HL-60 (cell line): Measurements from ENCODE around the gene UTF1.

Experiments used
- DNase-seq, 2 experiments: peaks; one replicate each; pipeline ENCODE4 v3.0.0-alpha.2; 2010 to 2020; ENCODE audit warnings: low read depth in 1 of 2, low spot score in 1 of 2
- H3K27ac ChIP-seq: fragments of 250-450 bp; sonication (Bioruptor Pico); replicated peaks from 2 replicates; pipeline ENCODE4 v1.5.1; 2020; ENCODE audit warnings: mild to moderate bottlenecking, moderate library complexity
- H3K27me3 ChIP-seq: fragments of 250-450 bp; sonication (Bioruptor Pico); 2 replicates; pipeline ENCODE4 v1.5.1; 2021; ENCODE audit warnings: mild to moderate bottlenecking, moderate library complexity; ENCODE audit not compliant: insufficient read depth, poor library complexity, severe bottlenecking
- H3K4me3 ChIP-seq: replicated peaks from 2 replicates; pipeline ENCODE4 v1.5.1; 2011; ENCODE audit warnings: mild to moderate bottlenecking, control low read depth, low read length; ENCODE audit not compliant: insufficient read depth
- GABPA ChIP-seq: IDR thresholded peaks from 2 replicates; pipeline ENCODE4 v1.6.1; 2012; ENCODE audit warnings: low read depth
- POLR2AphosphoS5 ChIP-seq: IDR thresholded peaks from 2 replicates; pipeline ENCODE4 v1.6.1; 2012; ENCODE audit warnings: low read depth
- SPI1 ChIP-seq: IDR thresholded peaks from 2 replicates; pipeline ENCODE4 v1.6.1; 2012; ENCODE audit warnings: low read depth, mild to moderate bottlenecking, borderline replicate concordance
- TF ChIP-seq, protein P1 (sequence below): IDR thresholded peaks from one replicate; pipeline ENCODE4 v1.5.1; 2011; ENCODE audit warnings: low read length, control low read depth, inconsistent platforms; ENCODE audit not compliant: insufficient read depth
- TF ChIP-seq, protein P2 (sequence below): IDR thresholded peaks from 2 replicates; pipeline ENCODE4 v1.6.1; 2012; ENCODE audit warnings: low read depth; ENCODE audit not compliant: insufficient replicate concordance

The UTF1 gene

DNA sequence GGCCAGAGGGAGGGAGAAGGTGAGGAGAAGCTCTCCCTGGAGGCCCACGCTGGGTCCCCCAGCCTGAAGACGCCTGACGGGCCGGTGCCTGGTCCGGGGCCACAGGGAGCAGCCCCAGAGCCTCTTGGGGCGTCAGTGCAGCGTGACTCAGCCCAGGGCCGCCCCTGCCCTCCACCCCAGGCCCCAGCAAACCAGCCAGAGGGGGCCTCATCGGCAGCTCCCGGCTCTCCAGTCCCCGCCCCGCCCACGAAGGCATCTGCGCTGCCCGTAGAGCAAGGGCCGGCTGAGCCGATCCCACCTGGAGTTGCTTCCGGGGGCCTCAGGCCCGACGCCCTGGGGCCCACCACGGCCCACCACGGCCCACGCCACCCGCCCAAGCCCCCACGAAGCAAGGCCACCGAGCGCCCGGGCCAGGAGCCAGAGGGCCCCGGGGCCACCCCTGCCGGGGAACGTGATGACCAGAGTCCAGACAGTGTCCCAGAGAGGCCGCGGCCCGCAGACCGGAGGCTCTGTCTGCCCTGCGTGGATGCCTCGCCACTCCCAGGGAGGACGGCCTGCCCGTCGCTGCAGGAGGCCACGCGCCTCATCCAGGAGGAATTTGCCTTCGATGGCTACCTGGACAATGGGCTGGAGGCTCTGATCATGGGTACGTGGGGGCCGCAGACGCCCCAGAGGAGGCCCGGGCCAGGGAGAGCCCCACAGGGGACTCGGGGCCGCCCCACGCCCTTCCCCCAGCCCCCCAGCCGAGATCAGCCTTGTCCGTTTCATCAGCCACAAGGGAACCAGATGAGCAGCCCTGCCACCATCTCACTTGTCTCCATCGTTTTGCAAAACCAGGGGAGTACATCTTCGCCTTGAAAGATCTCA lies 31.2 kb upstream of the UTF1 start:
- Histone ChIP-seq H3K27me3 (peaks cover 3% of the 10 kb centered on the region), H3K27ac (no peak overlapping the region), H3K4me3 (no peak overlapping the region)
- no peak for DNase-seq
- TF ChIP-seq, protein P1, sequence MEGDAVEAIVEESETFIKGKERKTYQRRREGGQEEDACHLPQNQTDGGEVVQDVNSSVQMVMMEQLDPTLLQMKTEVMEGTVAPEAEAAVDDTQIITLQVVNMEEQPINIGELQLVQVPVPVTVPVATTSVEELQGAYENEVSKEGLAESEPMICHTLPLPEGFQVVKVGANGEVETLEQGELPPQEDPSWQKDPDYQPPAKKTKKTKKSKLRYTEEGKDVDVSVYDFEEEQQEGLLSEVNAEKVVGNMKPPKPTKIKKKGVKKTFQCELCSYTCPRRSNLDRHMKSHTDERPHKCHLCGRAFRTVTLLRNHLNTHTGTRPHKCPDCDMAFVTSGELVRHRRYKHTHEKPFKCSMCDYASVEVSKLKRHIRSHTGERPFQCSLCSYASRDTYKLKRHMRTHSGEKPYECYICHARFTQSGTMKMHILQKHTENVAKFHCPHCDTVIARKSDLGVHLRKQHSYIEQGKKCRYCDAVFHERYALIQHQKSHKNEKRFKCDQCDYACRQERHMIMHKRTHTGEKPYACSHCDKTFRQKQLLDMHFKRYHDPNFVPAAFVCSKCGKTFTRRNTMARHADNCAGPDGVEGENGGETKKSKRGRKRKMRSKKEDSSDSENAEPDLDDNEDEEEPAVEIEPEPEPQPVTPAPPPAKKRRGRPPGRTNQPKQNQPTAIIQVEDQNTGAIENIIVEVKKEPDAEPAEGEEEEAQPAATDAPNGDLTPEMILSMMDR: no peak
- TF ChIP-seq, protein P2, sequence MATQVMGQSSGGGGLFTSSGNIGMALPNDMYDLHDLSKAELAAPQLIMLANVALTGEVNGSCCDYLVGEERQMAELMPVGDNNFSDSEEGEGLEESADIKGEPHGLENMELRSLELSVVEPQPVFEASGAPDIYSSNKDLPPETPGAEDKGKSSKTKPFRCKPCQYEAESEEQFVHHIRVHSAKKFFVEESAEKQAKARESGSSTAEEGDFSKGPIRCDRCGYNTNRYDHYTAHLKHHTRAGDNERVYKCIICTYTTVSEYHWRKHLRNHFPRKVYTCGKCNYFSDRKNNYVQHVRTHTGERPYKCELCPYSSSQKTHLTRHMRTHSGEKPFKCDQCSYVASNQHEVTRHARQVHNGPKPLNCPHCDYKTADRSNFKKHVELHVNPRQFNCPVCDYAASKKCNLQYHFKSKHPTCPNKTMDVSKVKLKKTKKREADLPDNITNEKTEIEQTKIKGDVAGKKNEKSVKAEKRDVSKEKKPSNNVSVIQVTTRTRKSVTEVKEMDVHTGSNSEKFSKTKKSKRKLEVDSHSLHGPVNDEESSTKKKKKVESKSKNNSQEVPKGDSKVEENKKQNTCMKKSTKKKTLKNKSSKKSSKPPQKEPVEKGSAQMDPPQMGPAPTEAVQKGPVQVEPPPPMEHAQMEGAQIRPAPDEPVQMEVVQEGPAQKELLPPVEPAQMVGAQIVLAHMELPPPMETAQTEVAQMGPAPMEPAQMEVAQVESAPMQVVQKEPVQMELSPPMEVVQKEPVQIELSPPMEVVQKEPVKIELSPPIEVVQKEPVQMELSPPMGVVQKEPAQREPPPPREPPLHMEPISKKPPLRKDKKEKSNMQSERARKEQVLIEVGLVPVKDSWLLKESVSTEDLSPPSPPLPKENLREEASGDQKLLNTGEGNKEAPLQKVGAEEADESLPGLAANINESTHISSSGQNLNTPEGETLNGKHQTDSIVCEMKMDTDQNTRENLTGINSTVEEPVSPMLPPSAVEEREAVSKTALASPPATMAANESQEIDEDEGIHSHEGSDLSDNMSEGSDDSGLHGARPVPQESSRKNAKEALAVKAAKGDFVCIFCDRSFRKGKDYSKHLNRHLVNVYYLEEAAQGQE: no peak
- no peak for TF ChIP-seq POLR2AphosphoS5
- no peak for TF ChIP-seq SPI1
- TF ChIP-seq GABPA: no peak

DNA sequence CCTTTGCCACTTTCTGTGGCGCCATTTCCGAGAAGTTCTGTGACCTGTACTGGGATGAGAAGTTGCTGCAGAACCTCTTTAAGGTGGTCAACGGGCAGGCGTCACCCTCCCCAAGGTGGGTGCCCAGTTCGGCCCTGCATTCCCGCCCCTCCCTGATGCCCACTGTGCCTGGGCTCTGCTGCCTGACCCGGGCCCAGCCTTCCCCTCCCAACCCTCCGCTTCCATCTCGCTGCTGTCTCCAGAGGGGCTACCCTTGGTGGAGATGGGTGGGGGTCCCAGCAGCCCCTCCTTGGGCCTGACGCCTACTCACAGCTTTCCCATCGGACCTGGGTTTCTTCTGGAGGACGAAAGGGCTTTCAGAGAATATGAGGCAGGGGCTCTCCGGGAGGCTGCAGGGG lies 30.5 kb upstream of the UTF1 start:
- Histone ChIP-seq H3K27ac (no peak overlapping the region), H3K4me3 (no peak overlapping the region), H3K27me3 (peaks cover 3% of the 10 kb centered on the region)
- DNase-seq: no peak
- TF ChIP-seq, protein P2: no peak
- TF ChIP-seq GABPA: no peak
- TF ChIP-seq, protein P1: no peak
- no peak for TF ChIP-seq SPI1
- TF ChIP-seq POLR2AphosphoS5: no peak

DNA sequence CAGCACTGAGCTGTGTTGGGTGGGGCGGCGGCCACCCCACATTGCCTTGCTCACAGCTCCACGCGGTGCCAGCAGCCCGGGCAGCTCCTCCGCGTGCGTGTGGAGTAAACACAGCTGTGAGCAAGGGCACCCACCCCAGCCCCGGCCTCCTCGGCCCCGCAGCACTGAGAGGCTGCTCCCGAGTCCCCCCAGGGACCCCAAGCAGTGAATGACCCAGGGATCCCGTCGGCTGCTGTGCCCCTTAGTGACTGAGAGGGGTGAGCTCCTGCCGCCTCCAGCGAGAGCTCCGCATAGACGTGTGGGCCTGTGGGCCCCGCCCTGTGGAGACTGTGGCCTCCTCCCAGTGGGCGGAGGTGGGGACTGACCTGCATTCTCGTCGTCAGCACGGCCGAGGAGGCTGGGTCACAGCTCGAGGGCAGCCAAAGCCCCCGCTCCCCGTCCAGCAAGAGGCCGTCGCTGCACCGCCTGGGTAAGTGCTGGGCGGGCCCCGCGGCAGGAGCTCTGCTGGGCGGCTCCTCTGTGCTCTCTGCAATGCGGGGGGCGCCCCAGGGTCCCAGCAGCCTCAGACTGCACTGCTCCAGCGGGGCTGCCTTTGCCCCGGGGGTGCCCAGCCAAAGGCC lies 29.9 kb upstream of the UTF1 start:
- DNase-seq: no peak
- TF ChIP-seq SPI1 (no peak), POLR2AphosphoS5 (no peak), GABPA (no peak)
- TF ChIP-seq, protein P1: no peak
- TF ChIP-seq, protein P2: no peak
- no peak overlapping the region for H3K4me3 ChIP-seq
- no peak overlapping the region for H3K27ac ChIP-seq
- peaks cover 3% of the 10 kb centered on the region for H3K27me3 ChIP-seq
